H1 (cell line): ENCODE data around the gene NSG2. TPM values are rescaled to one million over a fixed set of nuclear protein-coding genes. Genes with fewer than 3 reads are reported as not detected.

ENCODE experiments used
- CTCF ChIA-PET: fragments of 300-600 bp; sonication (Branson Sonifier 250); formaldehyde crosslinking; loops from one replicate; lab custom pipeline; 2021; ENCODE audit not compliant: partially characterized antibody; lab: Charles Lee
- POLR2A ChIA-PET: fragments of 300-600 bp; sonication (Branson Sonifier 250); formaldehyde crosslinking; loops from one replicate; lab custom pipeline; 2021; ENCODE audit warnings: inconsistent platforms; ENCODE audit not compliant: partially characterized antibody; lab: Charles Lee
- DNase-seq, 2 experiments: peaks; one replicate each; pipeline versions ENCODE4 v3.0.0 to v3.0.0-alpha.2; 2010 to 2022; ENCODE audit warnings: low spot score in 2 of 2, low read depth in 1 of 2, mixed read lengths in 1 of 2
- FAIRE-seq: peaks from 2 replicates; lab custom pipeline; 2011; peaks lifted over from hg19 to GRCh38; lab: Jason Lieb, UNC
- H2AFZ ChIP-seq: 2 replicates; pipeline ENCODE4 v1.8.1; 2012; ENCODE audit warnings: low read length, inconsistent platforms
- H2AK5ac ChIP-seq: 2 replicates; pipeline ENCODE4 v1.6.1; 2013; ENCODE audit warnings: low read depth, low read length
- H2BK120ac ChIP-seq: replicated peaks from 2 replicates; pipeline ENCODE3; 2013; ENCODE audit warnings: low read depth, low read length, inconsistent platforms
- H2BK12ac ChIP-seq: 2 replicates; pipeline ENCODE4 v1.6.1; 2013; ENCODE audit warnings: low read depth, low read length
- H2BK15ac ChIP-seq: 2 replicates; pipeline ENCODE4 v1.6.1; 2013; ENCODE audit warnings: low read length
- H2BK20ac ChIP-seq: 2 replicates; pipeline ENCODE4 v1.6.1; 2013; ENCODE audit warnings: low read length
- H2BK5ac ChIP-seq: 2 replicates; pipeline ENCODE4 v1.6.1; 2013; ENCODE audit warnings: low read depth, low read length
- H3K14ac ChIP-seq: 2 replicates; pipeline ENCODE4 v1.6.1; 2013; ENCODE audit warnings: inconsistent platforms; ENCODE audit not compliant: insufficient read length
- H3K18ac ChIP-seq: 2 replicates; pipeline ENCODE4 v1.6.1; 2013; ENCODE audit warnings: low read length; ENCODE audit errors: extremely low read depth
- H3K23ac ChIP-seq: 2 replicates; pipeline ENCODE4 v1.6.1; 2013; ENCODE audit warnings: inconsistent platforms; ENCODE audit not compliant: insufficient read length
- H3K23me2 ChIP-seq: 2 replicates; pipeline ENCODE4 v1.6.1; 2013; ENCODE audit warnings: low read depth, low read length
- H3K27ac ChIP-seq: 2 replicates; pipeline ENCODE4 v1.6.1; 2011; ENCODE audit warnings: low read depth, low read length, inconsistent platforms
- H3K27me3 ChIP-seq, 4 experiments: replicated peaks in 1 of 4; 1 replicate in 1 of 4; 2 replicates in 3 of 4; pipeline versions ENCODE4 v1.6.1 to v1.8.1; 2011 to 2013; ENCODE audit warnings: low read length in 3 of 4, mild to moderate bottlenecking in 3 of 4, inconsistent platforms in 2 of 4, mixed read lengths in 2 of 4, moderate library complexity in 1 of 4; ENCODE audit not compliant: control insufficient read depth in 3 of 4, insufficient read depth in 3 of 4; ENCODE audit errors: extremely low read depth in 1 of 4
- H3K36me3 ChIP-seq, 4 experiments: 2 replicates each; pipeline versions ENCODE4 v1.6.1 to v1.8.1; 2011 to 2013; ENCODE audit warnings: mild to moderate bottlenecking in 4 of 4, low read length in 3 of 4, moderate library complexity in 2 of 4, control low read depth in 1 of 4, inconsistent platforms in 1 of 4; ENCODE audit not compliant: insufficient read depth in 4 of 4, control insufficient read depth in 2 of 4
- H3K4ac ChIP-seq: replicated peaks from 2 replicates; pipeline ENCODE3; 2013; ENCODE audit warnings: low read length, low read depth, mixed read lengths, inconsistent platforms; ENCODE audit not compliant: insufficient read length
- H3K4me1 ChIP-seq, 4 experiments: replicated peaks in 1 of 4; 1 replicate in 1 of 4; 2 replicates in 3 of 4; pipeline versions ENCODE4 v1.6.1 to v1.8.1; 2011 to 2013; ENCODE audit warnings: low read length in 3 of 4, inconsistent platforms in 2 of 4, mixed read lengths in 1 of 4; ENCODE audit not compliant: insufficient read depth in 4 of 4, control insufficient read depth in 3 of 4
- H3K4me2 ChIP-seq, 2 experiments: 2 replicates each; pipeline versions ENCODE4 v1.6.1 to v1.8.1; 2011 to 2013; ENCODE audit warnings: low read depth in 2 of 2, low read length in 2 of 2, control low read depth in 1 of 2, inconsistent platforms in 1 of 2, mild to moderate bottlenecking in 1 of 2; ENCODE audit not compliant: insufficient read depth in 1 of 2
- H3K4me3 ChIP-seq, 4 experiments: fragments of 200-600, 300-600 bp in 1 of 4; sonication (generic), shearing (Covaris generic), sonication (Bioruptor Twin) in 1 of 4; 2 replicates each; pipeline versions ENCODE4 v1.5.1 to v1.8.1; 2011 to 2016; ENCODE audit warnings: low read length in 4 of 4, low read depth in 3 of 4, control low read depth in 2 of 4, inconsistent platforms in 2 of 4, mild to moderate bottlenecking in 2 of 4, mixed read lengths in 1 of 4, moderate library complexity in 1 of 4; ENCODE audit not compliant: insufficient read depth in 2 of 4; ENCODE audit errors: extremely low read depth in 1 of 4
- H3K56ac ChIP-seq: replicated peaks from 2 replicates; pipeline ENCODE3; 2013; ENCODE audit warnings: low read depth, mild to moderate bottlenecking, mixed read lengths, low read length, inconsistent platforms; ENCODE audit not compliant: insufficient read length
- H3K79me1 ChIP-seq: 2 replicates; pipeline ENCODE4 v1.6.1; 2013; ENCODE audit warnings: low read depth, low read length, control low read depth
- H3K79me2 ChIP-seq, 2 experiments: 2 replicates each; pipeline versions ENCODE4 v1.6.1 to v1.8.1; 2012 to 2013; ENCODE audit warnings: low read length in 2 of 2, mild to moderate bottlenecking in 2 of 2, inconsistent platforms in 1 of 2; ENCODE audit not compliant: insufficient read depth in 2 of 2, control insufficient read depth in 1 of 2
- H3K9ac ChIP-seq, 4 experiments: replicated peaks in 1 of 4; 1 replicate in 1 of 4; 2 replicates in 3 of 4; pipeline versions ENCODE4 v1.6.1 to v1.8.1; 2011 to 2013; ENCODE audit warnings: low read depth in 3 of 4, low read length in 3 of 4, control low read depth in 2 of 4, mild to moderate bottlenecking in 2 of 4, moderate library complexity in 2 of 4, inconsistent platforms in 1 of 4; ENCODE audit errors: extremely low read depth in 1 of 4
- H3K9me3 ChIP-seq, 2 experiments: 2 replicates each; pipeline versions ENCODE4 v1.6.1 to v1.8.1; 2012 to 2013; ENCODE audit warnings: mild to moderate bottlenecking in 2 of 2, moderate library complexity in 2 of 2, control low read depth in 1 of 2, inconsistent platforms in 1 of 2, low read depth in 1 of 2, low read length in 1 of 2, mixed read lengths in 1 of 2; ENCODE audit not compliant: insufficient read depth in 2 of 2
- H4K20me1 ChIP-seq, 2 experiments: replicated peaks in 1 of 2; 2 replicates each; pipeline versions ENCODE3 to v1.8.1; 2011 to 2013; ENCODE audit warnings: inconsistent platforms in 2 of 2, low read length in 2 of 2, mild to moderate bottlenecking in 1 of 2; ENCODE audit not compliant: insufficient read depth in 2 of 2, control insufficient read depth in 1 of 2
- H4K5ac ChIP-seq: 2 replicates; pipeline ENCODE4 v1.6.1; 2013; ENCODE audit warnings: low read length, low read depth, mixed read lengths, inconsistent platforms; ENCODE audit not compliant: insufficient read length
- H4K8ac ChIP-seq: 2 replicates; pipeline ENCODE4 v1.8.0; 2013; ENCODE audit warnings: mild to moderate bottlenecking, moderate library complexity, low read length, inconsistent platforms; ENCODE audit not compliant: insufficient read depth; ENCODE audit errors: extremely low read depth
- H4K91ac ChIP-seq: replicated peaks from 2 replicates; pipeline ENCODE3; 2013; ENCODE audit warnings: low read length, mixed read lengths, inconsistent platforms; ENCODE audit not compliant: insufficient read length
- KDM4A ChIP-seq: IDR thresholded peaks from one replicate; pipeline ENCODE4 v1.7.1; 2012; ENCODE audit warnings: low read depth, mild to moderate bottlenecking, moderate library complexity, low read length, inconsistent platforms; ENCODE audit not compliant: severe bottlenecking
- WGBS, 2 experiments: shearing (Covaris generic) in 1 of 2; methylation state at CpG; one replicate each; pipeline versions ENCODE4 v1.1.6 to v1.1.7; 2013 to 2015; ENCODE audit warnings: low lambda C conversion rate in 2 of 2, mixed read lengths in 2 of 2, inconsistent platforms in 1 of 2, low coverage in 1 of 2, missing lambda C conversion rate in 1 of 2; ENCODE audit not compliant: insufficient replicate concordance in 2 of 2, insufficient coverage in 1 of 2, insufficient read length in 1 of 2; ENCODE audit errors: extremely low coverage in 1 of 2, missing lambda C conversion rate in 1 of 2; 5-methylcytosine and 5-hydroxymethylcytosine counted together
- polyA plus RNA-seq, 7 experiments: library from polyadenylated mRNA; depleted of rRNA in 3 of 7; stranded (reverse) in 5 of 7; unstranded in 2 of 7; fragments of >200 nt in 5 of 7; fragments of 200-250 nt in 2 of 7; gene quantifications; 1 replicate in 5 of 7; 2 replicates in 1 of 7; 4 replicates in 1 of 7; pipeline versions ENCODE4 v1.2.1 to v1.2.3, GENCODE V29; 2011 to 2013; ENCODE audit warnings: missing spikeins in 2 of 7, mixed read lengths in 2 of 7
- total RNA-seq: library from RNA; stranded (reverse); fragmentation: NEBNext Ultra II Directional; extraction: Animal tissue kit (Norgen Biotek cat#: 25700); gene quantifications from 2 replicates; pipeline ENCODE4 v1.2.1, GENCODE V29; 2021

NSG2 gene
- total and polyA plus RNA-seq, 2 of the 8 experiments (the other 6 are each of a cell fraction or from before 2014, with no cell fraction given), result 0.56 to 0.78 TPM

DNA sequence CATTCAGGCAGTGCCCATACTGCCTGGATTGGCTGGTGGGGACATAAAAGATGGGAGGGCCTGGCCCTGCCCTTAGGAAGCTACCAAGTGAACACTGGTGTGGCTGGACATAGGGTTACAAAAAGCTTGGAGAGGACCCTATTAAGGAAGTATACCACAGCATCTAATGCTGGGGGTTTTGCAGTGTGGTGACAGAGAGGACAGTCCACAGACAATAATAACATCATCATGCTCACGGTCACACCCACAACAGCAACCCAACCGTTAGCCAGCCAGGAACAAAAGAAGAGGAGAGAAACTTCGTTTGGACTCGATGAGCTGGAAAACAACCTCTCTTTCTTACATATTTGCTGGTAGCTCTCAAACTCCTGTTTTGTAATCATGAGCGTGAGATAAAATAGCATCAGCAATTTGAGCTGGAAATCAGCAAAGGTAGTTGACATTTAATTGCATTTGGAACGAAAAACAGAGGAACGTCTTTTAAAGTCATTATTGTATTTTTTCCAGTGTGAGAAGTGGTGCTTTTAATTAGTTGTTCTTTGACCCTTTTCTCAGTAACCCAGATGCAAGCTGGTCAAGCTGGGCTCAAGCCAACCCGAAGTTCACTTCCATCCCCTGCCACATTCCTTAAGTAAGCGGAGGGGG lies 73.4 kb downstream of the NSG2 start:
- ChIA-PET POLR2A (no interaction called here), CTCF (interaction anchor here (0.6 to 2.1 kb wide), 10 partner anchors 11 to 307 kb away, joined by 3 to 6 read pairs (median 4); no protein-coding TSS in a partner anchor)
- Histone ChIP-seq H3K9me3 (no peaks in the 10 kb centered on the region), H3K23ac (no peak overlapping the region), H2AFZ (peak overlapping the region; percentile 77; the same call in 1 of the 2 replicates), H3K56ac (no peak overlapping the region), H3K27ac (no peak overlapping the region), H2BK15ac (no peak overlapping the region), H3K4me2 (no peak overlapping the region), H3K23me2 (peaks cover 2% of the 10 kb centered on the region; the same call in 1 of the 2 replicates), H3K79me1 (no peaks in the 10 kb centered on the region), H3K18ac (no peak overlapping the region), H2BK5ac (no peak overlapping the region), H3K4me3 (no peak overlapping the region), H3K79me2 (no peaks in the 10 kb centered on the region), H3K4ac (no peak overlapping the region), H3K4me1 (no peaks in the 10 kb centered on the region), H2BK12ac (no peak overlapping the region), H2BK20ac (no peak overlapping the region), H2BK120ac (no peak overlapping the region), H3K27me3 (no peaks in the 10 kb centered on the region), H3K14ac (no peak overlapping the region), H2AK5ac (no peak overlapping the region), H4K20me1 (no peaks in the 10 kb centered on the region), H4K91ac (no peak overlapping the region), H4K5ac (no peak overlapping the region), H3K9ac (no peak overlapping the region), H4K8ac (no peak overlapping the region), H3K36me3 (no peaks in the 10 kb centered on the region)
- 90% methylated on average over 9 of the region's 9 CpGs; no CpG with 5 or more reads in 1 of the 2 experiments for WGBS, 2 experiments
- DNase-seq (no peak), FAIRE-seq (peak; percentile 78)
- TF ChIP-seq KDM4A, result no peak
